ENCODE measurements around the gene PGS1.

- no peak for TF ChIP-seq CTCF (IDR thresholded peaks at IDR 0.05)
- no peak for TF ChIP-seq POLR2A (IDR thresholded peaks at IDR 0.05)
- peak in 2 of 3 donors; percentile 59 to 70 for TF ChIP-seq POLR2AphosphoS5 (IDR thresholded peaks at IDR 0.05)
- no peak for TF ChIP-seq EP300 (IDR thresholded peaks at IDR 0.05)
These were observed 39.8 kb upstream of the PGS1 start for GRCh38 chr17:78338486-78339259.

Measured in stomach (tissue), 4 donors.